Panc1 (cell line): Measurements from ENCODE around the gene STARD5. TPM values are rescaled to one million over a fixed set of nuclear protein-coding genes. Genes with fewer than 3 reads are reported as not detected.

Experiments used
- ATAC-seq: fragments of 200-7000 bp; cut with Tn5 transposase; 2 replicates; pipeline ENCODE4 v1.9.1; 2020; ENCODE audit warnings: mild to moderate bottlenecking, moderate library complexity
- BruUV-seq: library from RNA; stranded (reverse); fragments of 400-500 nt; replicated peaks from 2 replicates; lab custom pipeline; 2021; lab: Mats Ljungman, UMichigan
- CTCF ChIA-PET: fragments of 300-600 bp; sonication (Branson Sonifier 250); formaldehyde crosslinking; loops from one replicate; lab custom pipeline; 2022; ENCODE audit warnings: antibody characterized with exemption; lab: Charles Lee
- POLR2A ChIA-PET: fragments of 300-600 bp; sonication (Branson Sonifier 250); formaldehyde crosslinking; loops from one replicate; lab custom pipeline; 2022; ENCODE audit warnings: antibody characterized with exemption; lab: Charles Lee
- DNase-seq: peaks from one replicate; pipeline ENCODE4 v3.0.0-alpha.2; 2010; ENCODE audit warnings: low read depth, low spot score
- H3K27ac ChIP-seq: 2 replicates; pipeline ENCODE4 v1.5.1; 2011; ENCODE audit warnings: mild to moderate bottlenecking, low read length, inconsistent platforms
- H3K27me3 ChIP-seq: fragments of 200-500 bp; sonication (Bioruptor generic); 2 replicates; pipeline ENCODE4 v1.6.0; 2014; ENCODE audit warnings: low read length, inconsistent platforms; ENCODE audit not compliant: control insufficient read depth, insufficient read depth
- H3K36me3 ChIP-seq: fragments of 200-500 bp; sonication (Bioruptor generic); 2 replicates; pipeline ENCODE4 v1.5.1; 2014; ENCODE audit warnings: inconsistent platforms, mild to moderate bottlenecking, low read length, moderate library complexity; ENCODE audit not compliant: control insufficient read depth, insufficient read depth
- H3K4me1 ChIP-seq: 2 replicates; pipeline ENCODE4 v1.5.1; 2011; ENCODE audit warnings: inconsistent platforms, mild to moderate bottlenecking, low read length, moderate library complexity; ENCODE audit not compliant: control insufficient read depth, insufficient read depth
- H3K4me3 ChIP-seq, 2 experiments: 2 replicates each; pipeline ENCODE4 v1.5.1; 2011 to 2012; ENCODE audit warnings: low read depth in 2 of 2, low read length in 2 of 2, mild to moderate bottlenecking in 2 of 2, inconsistent platforms in 1 of 2, moderate library complexity in 1 of 2
- H3K9me3 ChIP-seq: fragments of 200-500 bp; sonication (Bioruptor generic); 2 replicates; pipeline ENCODE4 v1.5.1; 2014; ENCODE audit warnings: low read depth, mild to moderate bottlenecking, inconsistent platforms, low read length, moderate library complexity; ENCODE audit not compliant: control insufficient read depth, insufficient read depth
- CTCF ChIP-seq: fragments of 450-650 bp; IDR thresholded peaks from 2 replicates; pipeline ENCODE4 v1.5.1; 2017; ENCODE audit warnings: mild to moderate bottlenecking
- POLR2AphosphoS5 ChIP-seq: IDR thresholded peaks from 2 replicates; pipeline ENCODE4 v1.6.1; 2012; ENCODE audit warnings: mild to moderate bottlenecking, low read depth, low read length, moderate library complexity
- REST ChIP-seq, 2 experiments: IDR thresholded peaks; 2 replicates each; pipeline ENCODE4 v1.6.1; 2011 to 2012; ENCODE audit warnings: low read depth in 2 of 2, control low read depth in 1 of 2, low read length in 1 of 2, mild to moderate bottlenecking in 1 of 2, moderate library complexity in 1 of 2; ENCODE audit not compliant: insufficient read depth in 1 of 2
- SIN3A ChIP-seq: IDR thresholded peaks from 2 replicates; pipeline ENCODE4 v1.6.1; 2012; ENCODE audit warnings: low read depth, mild to moderate bottlenecking, low read length, moderate library complexity, borderline replicate concordance; ENCODE audit not compliant: insufficient read depth
- TCF7L2 ChIP-seq: IDR thresholded peaks from 2 replicates; pipeline ENCODE4 v1.6.1; 2011; ENCODE audit warnings: mild to moderate bottlenecking, low read depth, low read length, inconsistent platforms
- in situ Hi-C: cut with HindIII; loops from 2 replicates; pipeline ENCODE4 v1.10.0; 2016; ENCODE audit warnings: low sequenced_read_pairs, low pct_unique_long_range_greater_than_20kb
- intact Hi-C: fragments of 100-400 bp; cut with micrococcal nuclease; formaldehyde crosslinking; loops from one replicate; pipeline ENCODE4 v1.10.0; 2022; ENCODE audit not compliant: unreplicated experiment
- total RNA-seq: library from RNA; stranded (reverse); gene quantifications from one replicate; pipeline ENCODE4 v1.2.1, GENCODE V29; 2021; ENCODE audit not compliant: unreplicated experiment

Gene STARD5
- total RNA-seq, 1 experiment from 2014 or later: 2.9 TPM

DNA sequence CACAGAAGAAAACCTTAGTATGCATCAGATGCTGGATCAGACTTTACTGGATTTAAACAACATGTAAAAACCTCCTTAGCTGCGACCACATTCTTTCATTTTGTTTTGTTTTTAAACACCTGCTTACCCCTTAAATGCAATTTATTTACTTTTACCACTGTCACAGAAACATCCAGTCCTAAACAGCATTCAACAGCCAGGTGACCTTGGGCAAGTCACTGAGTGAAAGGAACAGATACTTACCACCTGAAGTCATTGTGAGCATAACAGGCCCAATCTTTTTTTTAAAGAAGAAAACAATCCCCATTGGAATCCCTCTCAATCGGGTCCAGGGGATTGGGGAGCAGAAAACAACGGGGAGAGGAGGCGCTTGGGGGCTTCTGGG is 390 bp downstream of the STARD5 start:
- in situ Hi-C loops: no loop called here
- peak overlapping the region; percentile 60 for H3K27ac ChIP-seq
- peak overlapping the region; percentile 79 to 83 for H3K4me3 ChIP-seq

DNA sequence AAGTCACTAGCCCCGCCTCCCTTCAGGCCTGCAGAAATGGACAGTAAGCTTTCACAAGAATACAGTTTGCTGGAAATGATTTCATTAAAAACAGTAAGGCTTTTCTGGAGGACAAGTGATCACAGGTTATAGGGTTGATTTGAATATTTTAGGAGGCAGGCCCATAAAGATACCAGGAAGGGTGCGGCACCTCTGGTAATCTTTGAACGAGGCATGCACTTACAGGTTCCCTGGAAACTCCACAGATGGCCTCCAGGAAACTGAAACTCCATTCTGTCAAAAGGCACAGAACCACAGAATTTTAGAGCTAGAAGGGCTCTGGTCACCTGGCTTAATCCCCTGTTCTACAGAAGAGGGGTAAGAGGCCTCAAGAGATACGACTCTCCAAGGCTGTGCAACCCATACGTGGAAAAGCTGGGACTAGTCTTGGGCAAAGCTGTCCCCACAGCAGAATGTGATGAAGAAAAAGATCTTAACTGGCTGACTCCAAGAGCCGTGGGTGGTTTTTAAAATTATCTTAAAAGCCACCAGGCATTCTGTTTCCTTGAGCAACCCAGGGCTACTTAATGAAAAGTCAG is 1.2 kb downstream of the STARD5 start:
- in situ Hi-C loops: no loop called here
- POLR2A ChIA-PET: no interaction called here
- Histone ChIP-seq H3K4me3 (no peak overlapping the region), H3K27me3 (no peaks in the 10 kb centered on the region), H3K4me1 (0 out of 2 replicates have a peak, but pooled peaks cover 3% of the 10 kb centered on the region), H3K9me3 (no peaks in the 10 kb centered on the region), H3K27ac (no peak overlapping the region), H3K36me3 (no peaks in the 10 kb centered on the region; the same call in 1 of the 2 replicates)
- TF ChIP-seq SIN3A (no peak), REST (IDR thresholded peaks at IDR 0.05; ENCODE audit: insufficient read depth in 1 of 2, low read depth in 2 of 2, low read length in 1 of 2) (no peak), POLR2AphosphoS5 (no peak), CTCF (no peak), TCF7L2 (no peak)
- BruUV-seq: no TSS peak
- intact Hi-C loops: no loop called here
- no peak for ATAC-seq
- CTCF ChIA-PET: no interaction called here
- no peak for DNase-seq

More for the DNA sequence above, 390 bp downstream of the STARD5 start:
- TF ChIP-seq TCF7L2: no peak
- no peak for TF ChIP-seq POLR2AphosphoS5
- TF ChIP-seq CTCF: no peak
- TF ChIP-seq SIN3A: no peak
- TF ChIP-seq REST (IDR thresholded peaks at IDR 0.05; ENCODE audit: insufficient read depth in 1 of 2, low read depth in 2 of 2, low read length in 1 of 2): no peak
- ATAC-seq (peak; percentile 3; the same call in 1 of the 2 replicates), DNase-seq (no peak)
- Histone ChIP-seq H3K4me1 (0 out of 2 replicates have a peak, but pooled peaks cover 3% of the 10 kb centered on the region), H3K9me3 (no peaks in the 10 kb centered on the region), H3K27me3 (no peaks in the 10 kb centered on the region), H3K36me3 (no peaks in the 10 kb centered on the region; the same call in 1 of the 2 replicates)
- BruUV-seq: TSS peak; percentile 91
- POLR2A ChIA-PET: no interaction called here
- CTCF ChIA-PET: interaction anchor here (1.0 to 1.2 kb wide), 2 partner anchors 12 to 168 kb away, joined by 3 to 4 read pairs; no protein-coding TSS in a partner anchor
- intact Hi-C loops: no loop called here
